GM12872 (cell line): Measurements from ENCODE around the gene CNTNAP2.

Experiments used
- CTCF ChIP-seq: IDR thresholded peaks from 3 replicates; pipeline ENCODE4 v1.5.1; 2011; ENCODE audit warnings: low read depth, mild to moderate bottlenecking, low read length, moderate library complexity; ENCODE audit not compliant: insufficient read depth

Gene CNTNAP2

GRCh38 chr7:146417176-146417575 is 300.6 kb downstream of the CNTNAP2 start:
- no peak for TF ChIP-seq CTCF

GRCh38 chr7:146423446-146423845 is 306.8 kb downstream of the CNTNAP2 start:
- TF ChIP-seq CTCF, result no peak

GRCh38 chr7:146424084-146424483 is 307.5 kb downstream of the CNTNAP2 start:
- TF ChIP-seq CTCF, result no peak

- no peak for TF ChIP-seq CTCF
These were observed 316.9 kb downstream of the CNTNAP2 start for GRCh38 chr7:146433501-146433900.

GRCh38 chr7:146443102-146443501 is 326.5 kb downstream of the CNTNAP2 start:
- no peak for TF ChIP-seq CTCF

GRCh38 chr7:146449625-146450024 is 333.0 kb downstream of the CNTNAP2 start:
- TF ChIP-seq CTCF, result no peak

- no peak for TF ChIP-seq CTCF
These were observed 338.6 kb downstream of the CNTNAP2 start for GRCh38 chr7:146455091-146455655.

- no peak for TF ChIP-seq CTCF
These were observed 362.4 kb downstream of the CNTNAP2 start for GRCh38 chr7:146479040-146479439.
